HG02763 (cell line): ENCODE data around the gene TRAF3.
"Not testable (repeated sequence)": the region's sequence is repeated elsewhere in the genome, so short reads cannot be mapped to it uniquely, and the experiment has no call there.

Source experiments
- ATAC-seq: cut with Tn5 transposase; IDR thresholded peaks from one replicate; pipeline ENCODE4 v1.9.1; 2021; ENCODE audit warnings: mild to moderate bottlenecking, moderate library complexity; ENCODE audit not compliant: unreplicated experiment

TRAF3 gene

GRCh38 chr14:102918438-102918837 is 141.2 kb downstream of the TRAF3 start:
- ATAC-seq = no peak

- ATAC-seq = no peak
These were observed 143.2 kb downstream of the TRAF3 start for GRCh38 chr14:102920273-102920997.

DNA sequence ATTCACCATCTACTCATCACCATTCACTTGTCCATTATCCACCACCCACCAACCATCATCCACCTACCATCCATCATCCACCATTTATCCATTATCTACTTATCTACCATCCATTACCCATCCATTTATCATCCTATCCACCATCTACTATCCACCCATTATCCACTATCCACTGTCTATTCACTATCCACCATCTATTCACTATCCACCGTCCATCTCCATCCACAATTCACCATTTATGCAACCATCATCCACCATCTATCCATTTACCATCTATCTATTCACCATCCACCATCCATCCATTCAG is 143.7 kb downstream of the TRAF3 start:
- no peak for ATAC-seq

- ATAC-seq = no peak
These were observed 145.4 kb downstream of the TRAF3 start, which contains the start of gene AMN for GRCh38 chr14:102922490-102923200. Gene AMN (plus strand): TSS chr14:102922663. CDS start chr14:102922689, 26 bp downstream.

GRCh38 chr14:102923201-102923924 is 146.1 kb downstream of the TRAF3 start:
- ATAC-seq = no peak

- no peak for ATAC-seq
These were observed 146.8 kb downstream of the TRAF3 start for GRCh38 chr14:102923925-102924486.

DNA sequence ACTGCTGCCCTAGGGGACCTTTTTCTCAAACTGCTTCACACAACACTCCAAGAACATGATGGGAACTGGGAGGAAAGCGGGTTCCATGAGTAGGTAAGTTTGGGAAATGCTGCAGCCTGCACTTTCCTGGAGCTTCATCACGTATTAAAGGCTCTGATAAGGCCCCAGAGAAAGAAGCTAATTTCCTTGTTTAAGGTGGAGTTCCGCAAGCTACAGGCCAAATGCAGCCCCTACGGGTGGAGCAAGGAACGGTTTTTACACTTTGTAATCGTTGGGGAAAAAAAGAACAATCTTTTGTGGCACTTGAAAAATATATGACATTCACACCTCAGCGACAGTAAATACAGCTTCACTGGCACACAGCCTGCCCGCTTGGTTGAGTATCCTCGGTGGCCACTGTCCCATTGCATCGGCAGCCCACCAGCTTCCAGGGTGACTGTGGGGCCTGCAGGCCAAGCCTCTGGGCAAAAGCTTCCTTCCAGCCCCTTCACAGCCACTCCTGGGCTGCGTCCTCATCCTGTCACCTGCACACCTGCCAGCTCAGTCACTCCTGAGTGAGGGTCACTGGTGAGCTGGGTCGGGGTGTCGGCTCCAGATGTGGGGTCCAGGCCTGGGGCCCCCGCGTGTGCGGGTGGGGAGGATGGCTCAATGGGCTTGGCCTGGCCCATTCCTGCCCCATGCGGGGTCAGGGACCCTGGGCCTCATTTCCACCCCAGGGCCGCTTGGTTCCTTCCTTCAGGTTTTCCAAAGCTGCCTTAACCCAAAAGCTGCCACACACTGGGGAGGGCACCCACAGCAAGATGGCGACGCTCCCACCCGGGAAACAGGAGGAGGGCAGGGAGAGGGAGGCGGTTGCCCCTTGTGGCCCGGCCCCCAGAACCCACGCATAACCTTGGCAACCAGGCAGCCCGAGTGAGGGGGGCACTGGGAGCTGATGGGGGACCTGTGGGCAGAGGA is 147.7 kb downstream of the TRAF3 start:
- ATAC-seq = no peak

- no peak for ATAC-seq
These were observed 148.4 kb downstream of the TRAF3 start for GRCh38 chr14:102925646-102926045.

- ATAC-seq = no peak
These were observed 148.9 kb downstream of the TRAF3 start for GRCh38 chr14:102926104-102926503.

DNA sequence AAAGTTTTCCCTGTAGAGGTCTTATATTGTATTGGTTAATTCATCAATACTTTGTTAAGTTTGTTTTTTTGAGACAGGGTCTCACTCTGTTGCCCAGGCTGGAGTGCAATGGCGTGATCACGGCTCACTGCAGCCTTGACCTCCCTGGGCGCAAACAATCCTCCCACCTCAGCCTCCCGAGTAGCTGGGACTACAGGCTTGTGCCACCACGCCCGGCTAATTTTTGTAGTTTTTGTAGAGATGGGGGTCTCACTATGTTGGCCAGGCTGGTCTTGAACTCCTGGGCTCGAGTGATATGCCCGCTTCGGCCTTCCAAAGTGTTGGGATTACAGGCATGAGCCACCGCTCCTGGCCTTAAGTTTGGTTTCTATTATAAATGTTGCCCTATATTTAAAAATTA is 149.6 kb downstream of the TRAF3 start:
- not testable (repeated sequence) for ATAC-seq

GRCh38 chr14:102927346-102927877 is 150.2 kb downstream of the TRAF3 start:
- ATAC-seq = no peak

DNA sequence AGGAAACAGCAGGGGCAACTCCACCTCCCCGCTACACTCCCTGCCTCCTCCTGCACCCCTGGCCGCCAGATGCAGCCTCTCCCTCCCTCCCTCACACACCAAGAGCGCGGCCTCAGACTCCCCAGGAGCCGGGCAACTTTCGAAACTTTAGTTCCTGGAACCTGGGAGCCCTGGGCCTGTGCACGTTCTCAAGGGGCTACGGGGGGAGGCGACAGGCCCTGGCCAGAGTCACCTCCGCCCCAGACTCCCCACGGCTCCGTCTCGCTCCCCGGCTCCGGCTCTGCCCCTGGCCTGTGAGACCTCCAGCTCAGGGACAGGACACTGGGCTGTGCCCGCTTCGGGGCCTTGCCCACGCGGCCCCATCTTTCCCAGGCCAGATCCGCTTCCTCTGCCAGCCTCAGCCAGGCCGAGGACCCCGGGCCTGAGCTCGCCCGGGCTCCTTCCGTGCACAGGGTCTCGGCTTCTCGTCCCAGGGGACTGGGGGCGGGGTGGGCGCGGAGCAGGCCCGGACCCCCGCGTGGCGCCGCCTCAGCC is 150.7 kb downstream of the TRAF3 start:
- no peak for ATAC-seq

GRCh38 chr14:102928412-102929240 is 151.4 kb downstream of the TRAF3 start:
- ATAC-seq = no peak

GRCh38 chr14:102929241-102930137 is 152.2 kb downstream of the TRAF3 start:
- no peak for ATAC-seq

GRCh38 chr14:102930138-102930752 is 153.0 kb downstream of the TRAF3 start:
- ATAC-seq = no peak

DNA sequence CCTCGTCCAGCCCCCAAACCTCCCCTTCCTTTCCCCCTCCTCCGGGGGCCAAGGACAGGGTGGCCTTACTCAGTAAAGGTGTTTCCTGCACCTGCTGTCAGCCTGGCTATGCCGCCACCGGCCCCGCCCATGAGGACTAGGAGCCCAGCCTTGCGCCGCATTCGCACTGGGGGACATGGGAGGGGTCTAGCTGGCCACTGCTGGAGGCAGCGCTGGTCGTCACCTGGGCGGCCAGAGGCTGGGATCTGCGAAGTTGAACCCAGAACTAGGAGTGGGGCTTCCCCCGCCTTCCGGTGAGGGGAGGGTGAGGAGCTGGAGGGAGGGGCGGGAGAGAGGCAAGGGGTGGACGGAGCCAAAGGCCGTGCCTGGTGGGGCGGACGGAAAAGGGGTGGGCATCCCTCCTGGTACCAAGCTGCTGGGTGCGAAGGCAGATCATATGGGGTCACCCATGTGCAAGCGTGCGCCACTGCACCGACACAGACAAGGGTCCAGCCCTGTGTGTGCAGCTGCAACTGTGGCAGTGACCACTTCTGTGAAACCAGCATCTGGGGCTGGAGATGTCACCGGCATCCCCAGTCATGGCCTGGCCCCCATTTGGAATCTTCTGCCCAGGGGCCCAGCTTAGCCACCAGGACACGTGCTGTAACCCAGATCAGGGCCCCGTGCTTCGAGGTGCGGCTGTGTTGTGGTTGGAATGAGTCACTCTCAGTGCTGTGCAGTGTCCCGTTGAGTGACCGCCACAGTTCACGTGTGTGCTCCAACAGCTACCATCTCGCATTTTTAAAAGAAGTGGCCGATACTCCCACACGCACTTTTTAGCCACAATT is 153.7 kb downstream of the TRAF3 start:
- ATAC-seq = no peak
